CD4-positive, alpha-beta T cell (primary cell): ENCODE data around the gene OPCML. TPM values are rescaled to one million over a fixed set of nuclear protein-coding genes. Genes with fewer than 3 reads are reported as not detected.

Source experiments
- ATAC-seq: fragments of 200-7000 bp; cut with Tn5 transposase; one replicate; pipeline ENCODE4 v1.10.0; 2022; ENCODE audit warnings: mild to moderate bottlenecking; ENCODE audit not compliant: poor library complexity
- CTCF ChIA-PET: fragments of 350-600 bp; sonication (Branson Sonifier 250); formaldehyde crosslinking; loops from one replicate; lab custom pipeline; 2021; ENCODE audit warnings: antibody characterized with exemption, inconsistent platforms; lab: Charles Lee
- POLR2A ChIA-PET: fragments of 350-600 bp; sonication (Branson Sonifier 250); formaldehyde crosslinking; loops from one replicate; lab custom pipeline; 2021; ENCODE audit warnings: antibody characterized with exemption, inconsistent platforms; lab: Charles Lee
- DNase-seq, 14 experiments: peaks; one replicate each; pipeline ENCODE4 v3.0.0-alpha.2; 2013 to 2020; ENCODE audit warnings: mixed read lengths in 2 of 14
- H3K27ac ChIP-seq, 2 donors: one replicate each; pipeline versions ENCODE4 v1.5.1 to v1.7.0; 2013; ENCODE audit warnings: low read length in 2 of 2, low read depth in 1 of 2, mild to moderate bottlenecking in 1 of 2
- H3K27me3 ChIP-seq, 2 experiments: 1 replicate in 1 of 2; 2 replicates in 1 of 2; pipeline versions ENCODE4 v1.6.1 to v1.7.0; 2013; ENCODE audit warnings: low read length in 2 of 2, control low read depth in 1 of 2, mild to moderate bottlenecking in 1 of 2, moderate library complexity in 1 of 2; ENCODE audit not compliant: insufficient read depth in 2 of 2, control insufficient read depth in 1 of 2
- H3K36me3 ChIP-seq: one replicate; pipeline ENCODE4 v1.6.1; 2013; ENCODE audit warnings: low read length, control low read depth; ENCODE audit not compliant: insufficient read depth
- H3K4me1 ChIP-seq: one replicate; pipeline ENCODE4 v1.6.1; 2013; ENCODE audit warnings: low read length, control low read depth; ENCODE audit not compliant: insufficient read depth
- H3K4me3 ChIP-seq: one replicate; pipeline ENCODE4 v1.5.1; 2013; ENCODE audit warnings: mild to moderate bottlenecking, low read length, moderate library complexity
- H3K9me3 ChIP-seq, 2 experiments: 1 replicate in 1 of 2; 2 replicates in 1 of 2; pipeline versions ENCODE4 v1.6.1 to v1.7.0; 2013; ENCODE audit warnings: low read length in 2 of 2, mild to moderate bottlenecking in 2 of 2, control low read depth in 1 of 2, moderate library complexity in 1 of 2; ENCODE audit not compliant: control insufficient read depth in 1 of 2, insufficient read depth in 1 of 2
- H3K27ac Mint-ChIP-seq: one replicate; pipeline ENCODE4 v1.8.0; 2020; ENCODE audit warnings: mixed read lengths
- H3K27me3 Mint-ChIP-seq: one replicate; pipeline ENCODE4 v1.8.0; 2021; ENCODE audit warnings: mixed read lengths
- H3K36me3 Mint-ChIP-seq: one replicate; pipeline ENCODE4 v1.8.0; 2021; ENCODE audit warnings: low read depth, mixed read lengths
- H3K4me1 Mint-ChIP-seq: one replicate; pipeline ENCODE4 v1.8.0; 2021; ENCODE audit warnings: low read depth, mixed read lengths
- H3K4me3 Mint-ChIP-seq: one replicate; pipeline ENCODE4 v1.8.0; 2020; ENCODE audit warnings: mild to moderate bottlenecking, mixed read lengths
- H3K9me3 Mint-ChIP-seq: one replicate; pipeline ENCODE4 v1.8.0; 2020; ENCODE audit warnings: mixed read lengths
- CTCF ChIP-seq: fragments of 200-600 bp; IDR thresholded peaks from one replicate; pipeline ENCODE4 v1.8.0; 2022; ENCODE audit warnings: antibody characterized with exemption, mild to moderate bottlenecking
- intact Hi-C, 2 experiments: fragments of 100-400 bp; cut with DNase I in 1 of 2; cut with micrococcal nuclease in 1 of 2; formaldehyde crosslinking; loops; one replicate each; pipeline versions ENCODE4 v1.15.1 to v1.9.0; 2023 to 2025; cut with DNase I, micrococcal nuclease
- total RNA-seq, 174 experiments: library from RNA in 2 of 174; stranded (reverse) in 2 of 174; gene quantifications; one replicate each; pipeline ENCODE4 v1.2.3 and lab custom pipeline; 2021 to 2026

Gene OPCML
- total RNA-seq, 2 experiments from 2014 or later: not detected

DNA sequence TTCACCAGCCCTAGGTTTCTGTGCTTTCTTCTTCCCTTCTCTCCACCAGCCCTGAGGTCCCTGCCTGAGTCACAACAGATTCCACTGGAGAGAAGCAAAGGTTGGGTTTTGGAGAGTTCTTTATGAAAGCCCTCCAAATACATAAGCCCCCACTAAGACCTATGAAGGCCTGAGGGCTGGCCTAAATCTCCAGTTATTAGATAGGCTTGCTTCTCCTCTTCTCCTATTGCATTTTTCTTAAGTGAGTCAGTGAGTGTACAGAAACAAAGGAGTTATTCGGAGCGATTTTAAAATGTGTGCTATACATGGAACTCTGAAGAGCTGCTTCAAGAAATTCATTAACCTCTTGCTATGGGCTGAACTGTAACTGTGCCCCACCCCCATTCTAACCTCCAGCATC is 1057.3 kb downstream of the OPCML start:
- H3K9me3 Mint-ChIP-seq: peaks cover under 1% of the 10 kb centered on the region
- ChIA-PET POLR2A (no interaction called here), CTCF (no interaction called here)
- no peaks in the 10 kb centered on the region for H3K9me3 ChIP-seq
- H3K4me1 ChIP-seq: no peaks in the 10 kb centered on the region
- H3K27ac Mint-ChIP-seq: no peak overlapping the region
- no peaks in the 10 kb centered on the region for H3K36me3 ChIP-seq
- ATAC-seq: no peak
- no peak for TF ChIP-seq CTCF
- no peak overlapping the region for H3K4me3 ChIP-seq
- H3K4me1 Mint-ChIP-seq: no peaks in the 10 kb centered on the region
- H3K27ac ChIP-seq: no peak overlapping the region
- H3K4me3 Mint-ChIP-seq: no peak overlapping the region
- intact Hi-C loops: no loop called here
- H3K36me3 Mint-ChIP-seq: no peaks in the 10 kb centered on the region
- no peak for DNase-seq
- peaks cover 0 to 5% of the 10 kb centered on the region in 2 experiments for H3K27me3 ChIP-seq
- peaks cover 8% of the 10 kb centered on the region for H3K27me3 Mint-ChIP-seq

GRCh38 chr11:132472411-132473172 is 1059.7 kb downstream of the OPCML start:
- H3K4me3 Mint-ChIP-seq: no peak overlapping the region
- H3K4me3 ChIP-seq: no peak overlapping the region
- H3K27me3 Mint-ChIP-seq: peaks cover 8% of the 10 kb centered on the region
- no peak overlapping the region for H3K27ac Mint-ChIP-seq
- no peaks in the 10 kb centered on the region for H3K9me3 Mint-ChIP-seq
- no peaks in the 10 kb centered on the region for H3K9me3 ChIP-seq
- H3K36me3 ChIP-seq: no peaks in the 10 kb centered on the region
- CTCF ChIA-PET: no interaction called here
- DNase-seq (no peak), ATAC-seq (no peak)
- no peak overlapping the region for H3K27ac ChIP-seq
- no peak for TF ChIP-seq CTCF
- no peaks in the 10 kb centered on the region for H3K4me1 Mint-ChIP-seq
- H3K36me3 Mint-ChIP-seq: no peaks in the 10 kb centered on the region
- peaks cover 0 to 5% of the 10 kb centered on the region in 2 experiments for H3K27me3 ChIP-seq
- no peaks in the 10 kb centered on the region for H3K4me1 ChIP-seq
- POLR2A ChIA-PET: no interaction called here
- intact Hi-C loops: no loop called here

GRCh38 chr11:132471466-132471865 is 1060.8 kb downstream of the OPCML start:
- Histone ChIP-seq H3K9me3 (no peaks in the 10 kb centered on the region), H3K27me3 (peaks cover 0 to 5% of the 10 kb centered on the region in 2 experiments), H3K4me3 (no peak overlapping the region), H3K4me1 (no peaks in the 10 kb centered on the region), H3K36me3 (no peaks in the 10 kb centered on the region), H3K27ac (no peak overlapping the region)
- peaks cover 8% of the 10 kb centered on the region for H3K27me3 Mint-ChIP-seq
- H3K4me3 Mint-ChIP-seq: no peak overlapping the region
- H3K9me3 Mint-ChIP-seq: no peaks in the 10 kb centered on the region
- H3K36me3 Mint-ChIP-seq: no peaks in the 10 kb centered on the region
- POLR2A ChIA-PET: no interaction called here
- CTCF ChIA-PET: interaction anchor here (0.6 kb wide), 1 partner anchor 26 kb away, joined by 3 read pairs; no protein-coding TSS in a partner anchor
- H3K4me1 Mint-ChIP-seq: no peaks in the 10 kb centered on the region
- DNase-seq (no peak), ATAC-seq (no peak)
- H3K27ac Mint-ChIP-seq: no peak overlapping the region
- intact Hi-C loops: no loop called here
- TF ChIP-seq CTCF: no peak
